Adrenal gland (tissue), 12 donors: ENCODE measurements around the gene PSTPIP1. TPM values are rescaled to one million over a fixed set of nuclear protein-coding genes. Genes with fewer than 3 reads are reported as not detected.

Experiments used
- DNase-seq, 7 donors: peaks; one replicate each; pipeline ENCODE4 v3.0.0-alpha.2; 2019 to 2020
- H3K27ac ChIP-seq, 5 donors: fragments of 200-600 bp; sonication (generic) in 4 of 5; 1 replicate in 3 of 5; 2 replicates in 2 of 5; pipeline versions ENCODE4 v1.5.1 to v1.8.0; 2016 to 2020; ENCODE audit warnings: mild to moderate bottlenecking in 1 of 5
- H3K27me3 ChIP-seq: fragments of 200-600 bp; 2 replicates; pipeline ENCODE4 v1.8.0; 2021
- H3K36me3 ChIP-seq, 2 donors: fragments of 200-600 bp; replicated peaks in 1 of 2; 1 replicate in 1 of 2; 2 replicates in 1 of 2; pipeline versions ENCODE4 v1.5.1 to v1.8.0; 2018 to 2022
- H3K4me1 ChIP-seq, 2 donors: fragments of 200-600 bp; replicated peaks in 1 of 2; 1 replicate in 1 of 2; 2 replicates in 1 of 2; pipeline versions ENCODE4 v1.5.1 to v1.8.0; 2018 to 2021
- H3K4me3 ChIP-seq, 4 donors: fragments of 200-600 bp; sonication (generic) in 3 of 4; one replicate each; pipeline ENCODE4 v1.5.1; 2016 to 2018
- H3K9me3 ChIP-seq, 3 donors: fragments of 200-600 bp; sonication (generic) in 1 of 3; replicated peaks in 1 of 3; 1 replicate in 2 of 3; 2 replicates in 1 of 3; pipeline versions ENCODE4 v1.5.1 to v1.8.0; 2016 to 2021
- CTCF ChIP-seq, 6 experiments: fragments of 450-650 bp in 4 of 6; fragments of 200-600 bp in 2 of 6; sonication (generic) in 1 of 6; IDR thresholded peaks; 1 replicate in 5 of 6; 2 replicates in 1 of 6; pipeline versions ENCODE4 v1.5.1 to v1.8.0; 2016 to 2021; ENCODE audit warnings: antibody characterized with exemption in 6 of 6, mild to moderate bottlenecking in 2 of 6, moderate library complexity in 1 of 6
- POLR2A ChIP-seq, 2 donors: fragments of 450-650 bp; IDR thresholded peaks; one replicate each; pipeline ENCODE4 v1.6.1; 2017; ENCODE audit warnings: antibody characterized with exemption in 2 of 2, mild to moderate bottlenecking in 2 of 2, moderate library complexity in 1 of 2
- WGBS, 4 donors: extraction: QIAGEN DNeasy Blood & Tissue Kit in 2 of 4; methylation state at CpG; one replicate each; pipeline versions ENCODE4 v1.1.5 to v1.1.7; 2013 to 2017; 5-methylcytosine and 5-hydroxymethylcytosine counted together
- intact Hi-C, 2 donors: fragments of 100-400 bp; cut with DNase I; formaldehyde crosslinking; loops; one replicate each; pipeline versions ENCODE4 v1.14.1 to v1.15.0; 2022 to 2023
- polyA plus RNA-seq, 3 donors: library from polyadenylated mRNA; stranded (reverse); fragments of 200-250 nt in 2 of 3; fragments of 350-450 nt in 1 of 3; fragmentation: Illumina TruSeq in 1 of 3; extraction: RNeasy Lipid Tissue Mini Kit (QIAGEN cat#74804) in 1 of 3; gene quantifications; one replicate each; pipeline ENCODE4 v1.2.3, GENCODE V29; 2013 to 2014
- total RNA-seq, 9 donors: library from RNA; depleted of rRNA in 4 of 9; stranded (reverse); fragments of >200 nt in 4 of 9; fragments of 120-200 nt in 1 of 9; fragmentation: NEBNext Ultra II Directional in 1 of 9; extraction: Animal tissue kit (Norgen Biotek cat#: 25700) in 1 of 9; gene quantifications; one replicate each; pipeline versions ENCODE4 v1.1.0 to v1.2.4, GENCODE V29; 2013 to 2023
- donor health status: healthy with polysubstance abuse.
- donor health status: Bipolar disorder and iron deficiency.
- donor health status: DM: yes; HTN: yes; CAD: no.
- donor health status: DM: no; HTN: no; CAD: no.
- donor health status: DM: no; HTN: no; CAD: no.
- donor health status: DM: yes; HTN: yes; CAD: no.

PSTPIP1 gene
- total and polyA plus RNA-seq, 12 donors = 1.4 to 31.5 (median 11.5) TPM

GRCh38 chr15:77014132-77015081 lies 19.5 kb downstream of the PSTPIP1 start:
- TF ChIP-seq POLR2A (IDR thresholded peaks at IDR 0.05) (no peak), CTCF (IDR thresholded peaks at IDR 0.05) (no peak)
- WGBS, 4 donors = 76 to 80% (median 78%) methylated on average over 9 to 23 of the region's 23 CpGs
- DNase-seq = peak in 1 of 7 donors; percentile 33
- Histone ChIP-seq H3K4me3 (no peak overlapping the region), H3K4me1 (peaks cover 0 to 4% of the 10 kb centered on the region in 2 donors), H3K9me3 (no peaks in the 10 kb centered on the region), H3K36me3 (no peaks in the 10 kb centered on the region), H3K27me3 (no peaks in the 10 kb centered on the region), H3K27ac (peak overlapping the region in 1 of 5 donors; percentile 22)
- intact Hi-C loops = loop anchor here in 1 of 2 donors (10.0 kb wide), 1 partner anchor 610 kb away; no protein-coding TSS in a partner anchor

GRCh38 chr15:77015646-77016320 lies 20.9 kb downstream of the PSTPIP1 start:
- no peak overlapping the region for H3K27ac ChIP-seq
- no peak overlapping the region for H3K4me3 ChIP-seq
- 62 to 71% (median 65%) methylated on average over 7 to 21 of the region's 21 CpGs for whole genome bisulfite sequencing, 4 donors
- peaks cover 0 to 4% of the 10 kb centered on the region in 2 donors for H3K4me1 ChIP-seq
- H3K27me3 ChIP-seq = no peaks in the 10 kb centered on the region
- DNase-seq = no peak
- H3K36me3 ChIP-seq = no peaks in the 10 kb centered on the region
- TF ChIP-seq POLR2A (IDR thresholded peaks at IDR 0.05) = no peak
- no peak for TF ChIP-seq CTCF (IDR thresholded peaks at IDR 0.05)
- intact Hi-C loops = loop anchor here in 1 of 2 donors (10.0 kb wide), 1 partner anchor 609 kb away; no protein-coding TSS in a partner anchor
- no peaks in the 10 kb centered on the region for H3K9me3 ChIP-seq

GRCh38 chr15:77016321-77016695 lies 21.4 kb downstream of the PSTPIP1 start:
- no peak for TF ChIP-seq CTCF (IDR thresholded peaks at IDR 0.05)
- no peak for TF ChIP-seq POLR2A (IDR thresholded peaks at IDR 0.05)
- Histone ChIP-seq H3K27ac (no peak overlapping the region), H3K4me3 (no peak overlapping the region), H3K9me3 (no peaks in the 10 kb centered on the region), H3K27me3 (no peaks in the 10 kb centered on the region), H3K4me1 (peaks cover 0 to 4% of the 10 kb centered on the region in 2 donors), H3K36me3 (no peaks in the 10 kb centered on the region)
- intact Hi-C loops = loop anchor here in 1 of 2 donors (10.0 kb wide), 1 partner anchor 608 kb away; no protein-coding TSS in a partner anchor
- DNase-seq = no peak
- WGBS, 4 donors = 86 to 100% (median 87%) methylated on average over 1 to 3 of the region's 3 CpGs; no CpG with 5 or more reads in 1 of the 4 donors

GRCh38 chr15:77017091-77017660 lies 22.2 kb downstream of the PSTPIP1 start:
- no peaks in the 10 kb centered on the region for H3K36me3 ChIP-seq
- no peaks in the 10 kb centered on the region for H3K9me3 ChIP-seq
- peaks cover 0 to 4% of the 10 kb centered on the region in 2 donors for H3K4me1 ChIP-seq
- H3K27ac ChIP-seq = no peak overlapping the region
- TF ChIP-seq CTCF (IDR thresholded peaks at IDR 0.05) = no peak
- TF ChIP-seq POLR2A (IDR thresholded peaks at IDR 0.05) = no peak
- DNase-seq = no peak
- WGBS, 4 donors = 84 to 100% (median 88%) methylated on average over 2 to 7 of the region's 7 CpGs
- intact Hi-C loops = loop anchor here in 1 of 2 donors (10.0 kb wide), 1 partner anchor 608 kb away; no protein-coding TSS in a partner anchor
- no peak overlapping the region for H3K4me3 ChIP-seq
- no peaks in the 10 kb centered on the region for H3K27me3 ChIP-seq
